K562 (cell line): ENCODE data around the gene TXNDC9. TPM values are rescaled to one million over a fixed set of nuclear protein-coding genes. Genes with fewer than 3 reads are reported as not detected.
"Not testable (repeated sequence)": the region's sequence is repeated elsewhere in the genome, so short reads cannot be mapped to it uniquely, and the experiment has no call there.

Source experiments
- ATAC-seq: fragments of 200-7000 bp; cut with Tn5 transposase; 3 replicates; pipeline ENCODE4 v1.9.1; 2020; ENCODE audit warnings: moderate library complexity
- BruUV-seq: library from RNA; stranded (reverse); fragments of 400-500 nt; replicated peaks from 2 replicates; lab custom pipeline; 2021; lab: Mats Ljungman, UMichigan
- CTCF ChIA-PET: fragments of 300-600 bp; formaldehyde crosslinking; extraction: SDS; loops from one replicate; lab custom pipeline; 2021; ENCODE audit warnings: low intra/inter-chr PET ratio; lab: Yijun Ruan, JAX
- POLR2A ChIA-PET: fragments of 300-600, 350-650 bp; sonication (Branson Sonifier 250); formaldehyde crosslinking; extraction: SDS; loops from one replicate; lab custom pipeline; 2021; ENCODE audit warnings: antibody characterized with exemption, inconsistent platforms; lab: Yijun Ruan, JAX
- DNase-seq, 4 experiments: peaks; one replicate each; pipeline versions ENCODE4 v3.0.0 to v3.0.0-alpha.2; 2011 to 2018; ENCODE audit warnings: low spot score in 3 of 4, mixed read lengths in 3 of 4; ENCODE audit errors: extremely low read depth in 1 of 4
- FAIRE-seq: peaks from 2 replicates; lab custom pipeline; 2011; peaks lifted over from hg19 to GRCh38; lab: Jason Lieb, UNC
- H2AFZ ChIP-seq: 2 replicates; pipeline ENCODE4 v1.6.0; 2011; ENCODE audit warnings: low read depth, low read length, control low read depth, inconsistent platforms
- H3K27ac ChIP-seq: fragments of 200-600 bp; 3 replicates; pipeline ENCODE4 v1.8.0; 2011; ENCODE audit warnings: low read depth, mild to moderate bottlenecking, control low read depth, inconsistent platforms, low read length, moderate library complexity, mixed read lengths; ENCODE audit errors: extremely low read depth
- H3K27me3 ChIP-seq, 2 experiments: fragments of 300-600 bp in 1 of 2; 2 replicates in 1 of 2; 3 replicates in 1 of 2; pipeline versions ENCODE4 v1.6.0 to v1.8.0; 2011; ENCODE audit warnings: inconsistent platforms in 2 of 2, low read length in 2 of 2, mild to moderate bottlenecking in 1 of 2, mixed read lengths in 1 of 2, moderate library complexity in 1 of 2; ENCODE audit not compliant: control insufficient read depth in 2 of 2, insufficient read depth in 2 of 2
- H3K36me3 ChIP-seq: fragments of 300-600 bp; 3 replicates; pipeline ENCODE4 v1.8.0; 2011; ENCODE audit warnings: mild to moderate bottlenecking, low read length, inconsistent platforms; ENCODE audit not compliant: control insufficient read depth, insufficient read depth
- H3K4me1 ChIP-seq, 2 experiments: fragments of 200-600 bp in 1 of 2; replicated peaks in 1 of 2; 2 replicates in 1 of 2; 3 replicates in 1 of 2; pipeline versions ENCODE4 v1.5.1 to v1.8.0; 2011; ENCODE audit warnings: inconsistent platforms in 2 of 2, low read length in 2 of 2, mild to moderate bottlenecking in 1 of 2, mixed read lengths in 1 of 2, moderate library complexity in 1 of 2; ENCODE audit not compliant: control insufficient read depth in 2 of 2, insufficient read depth in 2 of 2
- H3K4me2 ChIP-seq: 2 replicates; pipeline ENCODE4 v1.6.1; 2011; ENCODE audit warnings: low read length, control low read depth, inconsistent platforms, mixed read lengths; ENCODE audit not compliant: insufficient read depth
- H3K4me3 ChIP-seq: fragments of 200-600 bp; sonication (generic), shearing (Covaris generic); 2 replicates; pipeline ENCODE4 v1.5.1; 2016; ENCODE audit warnings: control low read depth, inconsistent platforms
- H3K79me2 ChIP-seq: fragments of 200-600 bp; 3 replicates; pipeline ENCODE4 v1.8.0; 2011; ENCODE audit warnings: low read length, inconsistent platforms; ENCODE audit not compliant: control insufficient read depth, insufficient read depth
- H3K9ac ChIP-seq, 2 experiments: 2 replicates each; pipeline versions ENCODE4 v1.6.0 to v1.6.1; 2011; ENCODE audit warnings: low read depth in 2 of 2, low read length in 2 of 2, control low read depth in 1 of 2, inconsistent platforms in 1 of 2, mild to moderate bottlenecking in 1 of 2, mixed read lengths in 1 of 2; ENCODE audit not compliant: insufficient read depth in 1 of 2
- H3K9me1 ChIP-seq: one replicate; pipeline ENCODE4 v1.6.0; 2011; ENCODE audit warnings: inconsistent platforms, mild to moderate bottlenecking, low read length, moderate library complexity; ENCODE audit not compliant: control insufficient read depth, insufficient read depth
- H3K9me3 ChIP-seq: replicated peaks from 2 replicates; pipeline ENCODE4 v1.5.1; 2011; ENCODE audit warnings: low read depth, low read length, inconsistent platforms; ENCODE audit not compliant: control insufficient read depth, insufficient read depth
- H4K20me1 ChIP-seq: replicated peaks from 2 replicates; pipeline ENCODE4 v1.6.1; 2011; ENCODE audit warnings: low read length, inconsistent platforms, mixed read lengths; ENCODE audit not compliant: control insufficient read depth, insufficient read depth
- CEBPB ChIP-seq: fragments of 450-650 bp; IDR thresholded peaks from 2 replicates; pipeline ENCODE4 v1.6.1; 2016; ENCODE audit warnings: missing genetic modification characterization, missing compliant biosample characterization
- CEBPG ChIP-seq, 3 experiments: fragments of 200-800 bp in 1 of 3; sonication (Bioruptor generic) in 1 of 3; sonication (generic) in 1 of 3; formaldehyde crosslinking in 1 of 3; IDR thresholded peaks in 2 of 3; conservative IDR thresholded peaks in 1 of 3; 2 replicates each; pipeline versions ENCODE4 v1.6.1 to v1.8.0; 2016 to 2022; ENCODE audit warnings: missing compliant biosample characterization in 2 of 3, missing genetic modification characterization in 2 of 3, mild to moderate bottlenecking in 1 of 3, missing genetic modification reagents in 1 of 3
- FOXA3 ChIP-seq, 2 experiments: fragments of 450-650 bp in 1 of 2; sonication (generic) in 1 of 2; formaldehyde crosslinking; IDR thresholded peaks in 1 of 2; conservative IDR thresholded peaks in 1 of 2; 2 replicates each; pipeline versions ENCODE4 v1.4.0 to v1.8.0; 2020 to 2022; ENCODE audit warnings: mild to moderate bottlenecking in 2 of 2, missing genetic modification reagents in 1 of 2
- OTX1 ChIP-seq: fragments of 450-650 bp; formaldehyde crosslinking; IDR thresholded peaks from 2 replicates; pipeline ENCODE4 v1.4.0; 2022; ENCODE audit warnings: mild to moderate bottlenecking
- TCF3 ChIP-seq: sonication (generic); formaldehyde crosslinking; IDR thresholded peaks from 2 replicates; pipeline ENCODE4 v1.4.0; 2020; ENCODE audit warnings: mild to moderate bottlenecking, missing genetic modification reagents
- U2AF2 ChIP-seq: fragments of 200-400 bp; formaldehyde crosslinking; optimal IDR thresholded peaks from 2 replicates; pipeline ENCODE3; 2017; ENCODE audit warnings: low read depth, mild to moderate bottlenecking, low read length
- ZNF121 ChIP-seq: sonication (generic); formaldehyde crosslinking; conservative IDR thresholded peaks from 2 replicates; pipeline ENCODE4 v1.8.0; 2022; ENCODE audit warnings: missing genetic modification reagents
- WGBS: fragments of 100-300 bp; shearing (Covaris generic); methylation state at CpG from one replicate; pipeline ENCODE4 v1.1.6; 2016; ENCODE audit warnings: low coverage, mixed read lengths; ENCODE audit not compliant: insufficient coverage; ENCODE audit errors: missing lambda C conversion rate; 5-methylcytosine and 5-hydroxymethylcytosine counted together
- in situ Hi-C: fragments of 300-500 bp; cut with MboI; formaldehyde crosslinking; loops from 4 replicates; pipeline ENCODE4 v1.15.0; 2018; ENCODE audit warnings: inconsistent platforms, mixed read lengths
- intact Hi-C: fragments of 100-400 bp; cut with micrococcal nuclease; formaldehyde crosslinking; loops from 2 replicates; pipeline ENCODE4 v1.14.2; 2022
- polyA plus RNA-seq, 8 experiments: library from polyadenylated mRNA; depleted of rRNA in 4 of 8; stranded (reverse) in 5 of 8; unstranded in 3 of 8; fragments of >200 nt; fragmentation: Nextera tagmentation in 2 of 8; fragmentation: Illumina TruSeq in 1 of 8; extraction: Ambion mirVana in 2 of 8; extraction: Trizol in 1 of 8; gene quantifications; 2 replicates each; pipeline versions ENCODE4 v1.2.1 to v1.2.3, GENCODE V29; 2011 to 2014; ENCODE audit warnings: inconsistent platforms in 1 of 8, missing spikeins in 1 of 8
- total RNA-seq, 7 experiments: library from RNA; depleted of rRNA in 6 of 7; stranded (reverse); fragments of >200 nt in 6 of 7; fragmentation: Illumina TruSeq in 2 of 7; extraction: Trizol in 2 of 7; gene quantifications; 2 replicates each; pipeline versions ENCODE4 v1.2.1 to v1.2.3, GENCODE V29; 2011 to 2021; ENCODE audit warnings: low replicate concordance in 1 of 7
- TF ChIP-seq, protein P1 (sequence below): fragments of 450-650 bp; IDR thresholded peaks from 2 replicates; pipeline ENCODE4 v1.6.1; 2017; ENCODE audit warnings: antibody characterized with exemption, mild to moderate bottlenecking

The TXNDC9 gene
- total and polyA plus RNA-seq, 9 of the 15 experiments (the other 6 are each of a cell fraction or from before 2014, with no cell fraction given): 37.5 to 211 (median 65.5) TPM

DNA sequence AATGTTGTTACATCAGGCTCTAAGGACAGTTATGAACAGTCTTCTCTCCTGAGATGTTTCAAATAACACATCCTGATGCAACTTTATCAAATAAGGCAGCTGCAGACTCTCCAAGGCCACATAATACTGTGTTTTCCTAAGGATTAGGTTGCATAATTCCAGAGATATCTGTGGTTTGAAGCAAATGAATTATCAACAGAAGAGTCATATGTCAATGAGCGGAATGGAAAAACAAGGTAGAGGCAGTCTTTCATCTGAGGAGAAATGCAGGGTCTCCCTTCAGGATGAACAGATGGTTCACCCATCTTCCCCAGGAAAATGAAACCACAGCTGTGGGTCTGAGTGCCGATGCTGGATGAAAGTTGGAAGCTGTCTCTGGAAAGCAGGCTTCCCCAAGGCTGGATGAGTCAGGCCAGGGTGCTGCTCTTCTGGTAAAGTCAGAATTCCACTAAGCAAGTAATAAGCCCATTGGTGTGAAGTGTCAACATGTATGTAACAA, 57.3 kb downstream of the TXNDC9 start:
- Histone ChIP-seq H3K36me3 (no peaks in the 10 kb centered on the region), H3K9me1 (no peaks in the 10 kb centered on the region), H2AFZ (no peak overlapping the region), H3K4me3 (no peak overlapping the region), H3K27me3 (no peaks in the 10 kb centered on the region), H3K9me3 (no peaks in the 10 kb centered on the region), H3K79me2 (no peaks in the 10 kb centered on the region), H4K20me1 (no peaks in the 10 kb centered on the region), H3K4me2 (no peak overlapping the region), H3K27ac (no peak overlapping the region)
- BruUV-seq: no TSS peak
- in situ Hi-C loops: no loop called here
- ChIA-PET POLR2A (no interaction called here), CTCF (no interaction called here)
- ATAC-seq: no peak
- intact Hi-C loops: no loop called here
- WGBS: 13% methylated on average over 2 of the region's 2 CpGs
- DNase-seq: no peak
- TF ChIP-seq U2AF2 (no peak), OTX1 (CRISPR knock-in tag) (no peak), CEBPG (CRISPR knock-in tag; IDR thresholded peaks at IDR 0.05) (no peak), CEBPG (tag; conservative IDR thresholded peaks at IDR 0.05 in 1 of 2, IDR thresholded peaks at IDR 0.05 in 1 of 2) (peak in 1 of 2 experiments; percentile 63; a peak in 2 of 4 replicates), CEBPB (tag) (peak; percentile 58), ZNF121 (CRISPR knock-in tag) (no peak), TCF3 (CRISPR knock-in tag) (peak; percentile 31), FOXA3 (CRISPR knock-in tag; conservative IDR thresholded peaks at IDR 0.05 in 1 of 2, IDR thresholded peaks at IDR 0.05 in 1 of 2) (peak in 1 of 2 experiments; percentile 70; a peak in 2 of 4 replicates)
- TF ChIP-seq, protein P1, sequence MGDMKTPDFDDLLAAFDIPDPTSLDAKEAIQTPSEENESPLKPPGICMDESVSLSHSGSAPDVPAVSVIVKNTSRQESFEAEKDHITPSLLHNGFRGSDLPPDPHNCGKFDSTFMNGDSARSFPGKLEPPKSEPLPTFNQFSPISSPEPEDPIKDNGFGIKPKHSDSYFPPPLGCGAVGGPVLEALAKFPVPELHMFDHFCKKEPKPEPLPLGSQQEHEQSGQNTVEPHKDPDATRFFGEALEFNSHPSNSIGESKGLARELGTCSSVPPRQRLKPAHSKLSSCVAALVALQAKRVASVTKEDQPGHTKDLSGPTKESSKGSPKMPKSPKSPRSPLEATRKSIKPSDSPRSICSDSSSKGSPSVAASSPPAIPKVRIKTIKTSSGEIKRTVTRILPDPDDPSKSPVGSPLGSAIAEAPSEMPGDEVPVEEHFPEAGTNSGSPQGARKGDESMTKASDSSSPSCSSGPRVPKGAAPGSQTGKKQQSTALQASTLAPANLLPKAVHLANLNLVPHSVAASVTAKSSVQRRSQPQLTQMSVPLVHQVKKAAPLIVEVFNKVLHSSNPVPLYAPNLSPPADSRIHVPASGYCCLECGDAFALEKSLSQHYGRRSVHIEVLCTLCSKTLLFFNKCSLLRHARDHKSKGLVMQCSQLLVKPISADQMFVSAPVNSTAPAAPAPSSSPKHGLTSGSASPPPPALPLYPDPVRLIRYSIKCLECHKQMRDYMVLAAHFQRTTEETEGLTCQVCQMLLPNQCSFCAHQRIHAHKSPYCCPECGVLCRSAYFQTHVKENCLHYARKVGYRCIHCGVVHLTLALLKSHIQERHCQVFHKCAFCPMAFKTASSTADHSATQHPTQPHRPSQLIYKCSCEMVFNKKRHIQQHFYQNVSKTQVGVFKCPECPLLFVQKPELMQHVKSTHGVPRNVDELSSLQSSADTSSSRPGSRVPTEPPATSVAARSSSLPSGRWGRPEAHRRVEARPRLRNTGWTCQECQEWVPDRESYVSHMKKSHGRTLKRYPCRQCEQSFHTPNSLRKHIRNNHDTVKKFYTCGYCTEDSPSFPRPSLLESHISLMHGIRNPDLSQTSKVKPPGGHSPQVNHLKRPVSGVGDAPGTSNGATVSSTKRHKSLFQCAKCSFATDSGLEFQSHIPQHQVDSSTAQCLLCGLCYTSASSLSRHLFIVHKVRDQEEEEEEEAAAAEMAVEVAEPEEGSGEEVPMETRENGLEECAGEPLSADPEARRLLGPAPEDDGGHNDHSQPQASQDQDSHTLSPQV: no peak
- TF ChIP-seq, all 486 proteins: peak for 4
- FAIRE-seq: no peak
- no peak overlapping the region for H3K9ac ChIP-seq
- H3K4me1 ChIP-seq: no peaks in the 10 kb centered on the region; a peak in 1 of 5 replicates

DNA sequence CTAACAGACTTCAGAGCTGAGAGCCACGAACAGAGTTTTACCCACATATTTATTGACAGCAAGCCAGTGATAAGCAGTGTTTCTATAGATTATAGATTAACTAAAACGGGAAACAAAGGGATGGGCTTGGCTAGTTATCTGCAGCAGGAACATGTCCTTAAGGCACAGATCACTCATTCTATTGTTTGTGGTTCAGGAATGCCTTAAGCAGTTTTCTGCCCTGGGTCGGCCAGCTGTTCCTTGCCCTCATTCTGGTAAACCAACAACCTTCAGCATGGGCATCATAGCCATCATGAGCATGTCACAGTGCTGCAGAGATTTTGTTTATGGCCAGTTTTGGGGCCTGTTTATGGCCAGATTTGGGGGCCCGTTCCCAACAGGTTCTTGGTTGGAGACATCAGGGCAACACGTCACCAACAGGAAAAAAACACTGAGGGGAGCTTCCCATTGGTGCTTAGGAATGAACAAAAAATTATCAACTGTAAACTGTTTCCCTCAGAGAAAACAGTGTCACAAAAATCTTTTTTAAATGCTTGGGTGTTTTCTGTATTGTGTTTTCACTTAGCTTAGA, 57.9 kb downstream of the TXNDC9 start:
- H2AFZ ChIP-seq, H3K36me3 ChIP-seq, H3K4me2 ChIP-seq, H3K27me3 ChIP-seq, ATAC-seq, H4K20me1 ChIP-seq, H3K79me2 ChIP-seq, H3K9me1 ChIP-seq, H3K9ac ChIP-seq, BruUV-seq, in situ Hi-C loops, FAIRE-seq, H3K4me1 ChIP-seq, H3K4me3 ChIP-seq, CTCF ChIA-PET, DNase-seq, H3K9me3 ChIP-seq, H3K27ac ChIP-seq, intact Hi-C loops: not testable (repeated sequence)
- WGBS: 13% methylated on average over 5 of the region's 5 CpGs
- POLR2A ChIA-PET: interaction anchor here (0.6 to 0.7 kb wide), 2 partner anchors 103 to 614 kb away, joined by 3 read pairs; no protein-coding TSS in a partner anchor
